ENCODE results near the gene RAD23A.
A peak's percentile ranks its signal among the peaks of the same experiment; 100 is the strongest.
"Not testable (repeated sequence)": the region's sequence is repeated elsewhere in the genome, so short reads cannot be mapped to it uniquely, and the experiment has no call there.

Gene RAD23A

DNA sequence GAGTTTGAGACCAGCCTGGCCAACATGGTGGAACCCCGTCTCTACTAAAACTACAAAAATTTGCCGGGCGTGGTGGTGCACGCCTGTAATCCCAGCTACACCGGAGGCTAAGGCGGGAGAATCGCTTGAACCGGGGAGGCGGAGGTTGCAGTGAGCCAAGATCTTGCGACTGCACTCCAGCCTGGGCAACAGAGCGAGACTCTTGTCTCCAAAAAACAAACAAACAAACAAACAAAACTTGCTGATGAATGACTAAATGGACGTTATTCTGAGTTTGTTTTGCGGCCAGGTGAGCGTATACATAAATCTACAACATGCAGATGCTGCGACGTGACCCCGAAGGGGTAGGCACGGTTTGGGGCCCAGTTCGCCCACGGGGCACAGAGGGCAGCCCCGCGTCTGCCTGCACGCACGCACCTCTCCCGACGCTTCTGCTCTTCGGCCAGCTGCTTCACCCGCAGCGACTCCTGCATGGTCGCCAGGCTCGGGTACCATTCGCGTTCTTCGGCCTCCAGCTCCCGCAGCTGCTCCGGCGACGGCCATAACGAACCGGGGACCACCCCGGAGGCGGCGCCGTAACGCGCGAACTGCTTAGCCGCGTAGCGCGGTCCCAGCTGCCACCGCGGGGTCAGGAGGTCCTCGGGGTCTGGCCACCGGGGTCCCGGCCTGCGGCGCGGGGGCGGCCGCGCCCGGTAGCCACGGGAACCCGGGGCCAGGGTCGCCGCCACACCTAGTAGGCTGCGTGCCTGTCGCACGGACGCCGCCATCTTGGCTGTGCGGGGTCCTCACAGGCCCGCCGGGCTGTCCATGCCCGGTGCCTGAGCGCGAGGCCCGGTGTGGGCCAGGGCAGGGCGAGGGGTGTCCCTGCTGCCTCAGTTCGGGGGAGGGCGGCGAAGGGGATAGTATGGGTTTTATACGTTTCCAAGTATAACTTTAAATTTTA lies 11.1 kb downstream of the RAD23A start, which contains the start of gene GADD45GIP1:
TSS of gene GADD45GIP1 (minus strand) at position 778 of the 943 bp plus-strand sequence. CDS start at position 767, 11 bp downstream.
- H3K27ac Mint-ChIP-seq = peak within 1 kb of the TSS; percentile 96
- H3K4me3 Mint-ChIP-seq = peak within 1 kb of the TSS; percentile 89
- peaks cover 29% of the 10 kb centered on the region for H3K4me1 Mint-ChIP-seq (ENCODE audit: low read depth)
- H3K9me3 Mint-ChIP-seq = no peaks in the 10 kb centered on the region
- H3K27me3 Mint-ChIP-seq = no peaks in the 10 kb centered on the region
- peaks cover 29% of the 10 kb centered on the region for H3K36me3 Mint-ChIP-seq (ENCODE audit: low read depth)

DNA sequence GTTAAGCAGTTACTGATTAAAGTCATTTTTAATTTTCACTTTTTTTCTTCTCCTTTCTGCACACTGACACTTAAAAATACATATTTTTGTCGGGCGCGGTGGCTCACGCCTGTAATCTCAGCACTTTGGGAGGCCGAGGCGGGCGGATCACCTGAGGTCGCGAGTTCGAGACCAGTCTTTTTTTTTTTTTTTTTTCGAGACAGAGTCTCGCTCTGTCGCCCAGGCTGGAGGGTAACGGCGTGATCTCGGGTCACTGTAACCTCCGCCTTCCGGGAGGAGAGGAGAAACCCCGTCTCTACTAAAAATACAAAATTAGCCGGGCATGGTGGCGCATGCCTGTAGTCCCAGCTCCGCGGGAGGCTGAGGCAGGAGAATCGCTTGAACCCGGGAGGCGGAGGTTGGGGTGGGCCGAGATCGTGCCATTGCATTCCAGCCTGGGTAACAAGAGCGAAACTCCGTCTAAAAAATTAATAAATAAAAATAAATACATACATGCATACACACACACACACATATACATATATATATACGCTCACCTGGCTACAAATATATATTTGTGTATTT lies 11.8 kb downstream of the RAD23A start:
- Mint-ChIP-seq H3K27ac (peak overlapping the region; percentile 96), H3K4me3 (peak overlapping the region; percentile 89), H3K36me3 (ENCODE audit: low read depth) (peaks cover 24% of the 10 kb centered on the region), H3K4me1 (ENCODE audit: low read depth) (peaks cover 29% of the 10 kb centered on the region)
- not testable (repeated sequence) for H3K27me3 Mint-ChIP-seq, H3K9me3 Mint-ChIP-seq

DNA sequence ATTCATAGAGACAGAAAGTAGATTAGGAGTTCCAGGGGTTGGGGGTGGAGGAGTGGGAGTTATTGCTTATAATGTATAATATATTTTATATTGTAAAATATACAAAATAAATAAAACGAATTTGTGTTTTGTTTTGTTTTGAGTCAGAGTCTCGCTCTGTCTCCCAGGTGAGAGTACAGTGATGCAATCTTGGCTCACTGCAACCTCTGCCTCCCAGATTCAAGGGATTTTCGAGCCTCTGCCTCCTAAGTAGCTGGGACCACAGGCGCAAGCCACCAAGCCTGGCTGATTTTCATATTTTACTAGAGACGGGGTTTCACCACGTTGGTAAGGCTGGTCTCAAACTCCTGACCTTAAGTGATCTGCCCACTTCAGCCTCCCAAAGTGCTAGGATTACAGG lies 13.8 kb downstream of the RAD23A start:
- Mint-ChIP-seq H3K4me1 (ENCODE audit: low read depth) (peaks cover 20% of the 10 kb centered on the region), H3K36me3 (ENCODE audit: low read depth) (peaks cover 15% of the 10 kb centered on the region), H3K4me3 (no peak overlapping the region), H3K27ac (no peak overlapping the region), H3K27me3 (no peaks in the 10 kb centered on the region), H3K9me3 (no peaks in the 10 kb centered on the region)

DNA sequence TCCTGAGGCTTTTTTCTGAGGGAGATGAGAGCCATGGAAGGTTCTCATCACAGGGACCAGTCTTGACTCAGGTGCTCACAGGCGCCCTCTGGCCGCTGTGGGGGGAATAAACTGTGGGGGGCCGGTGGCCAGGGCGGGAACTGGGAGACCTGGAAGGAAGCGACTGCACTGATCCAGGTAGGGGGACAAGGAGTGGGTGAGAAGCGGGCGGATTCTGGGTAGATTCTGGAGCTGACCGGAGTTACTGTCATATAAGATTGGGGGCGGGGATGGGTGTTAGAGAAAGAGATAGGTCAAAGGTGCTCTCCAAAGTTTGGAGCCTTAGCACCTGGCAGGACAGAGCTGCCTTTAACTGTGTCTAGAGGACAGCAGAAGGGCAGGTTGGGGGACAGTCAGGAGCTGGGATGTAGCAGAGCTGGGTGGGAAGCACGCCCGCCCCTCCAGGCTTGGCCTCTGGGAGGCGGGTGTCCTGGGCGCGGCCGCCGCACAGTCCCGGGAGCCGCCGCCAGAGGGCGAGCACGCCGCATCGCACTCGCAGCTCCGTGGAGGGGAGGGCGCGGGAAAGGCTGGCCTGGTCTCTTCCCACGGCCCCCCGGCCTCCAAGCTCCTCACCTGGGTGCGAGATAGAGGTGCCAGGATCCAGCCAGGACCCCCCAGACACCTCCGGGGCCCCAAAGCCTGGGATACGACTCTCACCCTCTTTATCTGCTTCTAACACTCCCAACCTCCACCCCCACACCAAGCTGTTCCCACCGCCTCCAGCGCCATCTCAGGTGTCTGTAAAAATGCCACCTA lies 19.6 kb downstream of the RAD23A start:
- Mint-ChIP-seq H3K27ac (peak overlapping the region; percentile 76), H3K36me3 (ENCODE audit: low read depth) (no peaks in the 10 kb centered on the region), H3K9me3 (no peaks in the 10 kb centered on the region), H3K4me3 (peak overlapping the region; percentile 80), H3K4me1 (ENCODE audit: low read depth) (peaks cover 15% of the 10 kb centered on the region), H3K27me3 (no peaks in the 10 kb centered on the region)

DNA sequence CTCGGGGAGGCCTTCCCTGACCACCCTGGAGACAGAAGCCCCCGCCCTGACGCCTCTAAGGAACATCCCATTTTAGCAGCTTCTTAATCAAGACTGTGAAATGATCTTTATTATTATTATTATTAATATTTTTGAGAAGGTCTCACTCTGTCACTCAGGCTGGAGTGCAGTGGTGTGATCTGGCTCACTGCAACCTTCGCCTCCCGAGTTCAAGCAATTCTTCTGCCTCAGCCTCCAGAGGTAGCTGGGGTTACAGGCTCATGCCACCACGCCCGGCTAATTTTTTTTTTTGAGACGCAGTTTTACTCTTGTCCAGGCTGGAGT lies 20.1 kb downstream of the RAD23A start:
- Mint-ChIP-seq H3K4me1 (ENCODE audit: low read depth) (peaks cover 20% of the 10 kb centered on the region), H3K27ac (no peak overlapping the region), H3K36me3 (ENCODE audit: low read depth) (no peaks in the 10 kb centered on the region), H3K27me3 (no peaks in the 10 kb centered on the region), H3K9me3 (no peaks in the 10 kb centered on the region), H3K4me3 (peak overlapping the region; percentile 23)

DNA sequence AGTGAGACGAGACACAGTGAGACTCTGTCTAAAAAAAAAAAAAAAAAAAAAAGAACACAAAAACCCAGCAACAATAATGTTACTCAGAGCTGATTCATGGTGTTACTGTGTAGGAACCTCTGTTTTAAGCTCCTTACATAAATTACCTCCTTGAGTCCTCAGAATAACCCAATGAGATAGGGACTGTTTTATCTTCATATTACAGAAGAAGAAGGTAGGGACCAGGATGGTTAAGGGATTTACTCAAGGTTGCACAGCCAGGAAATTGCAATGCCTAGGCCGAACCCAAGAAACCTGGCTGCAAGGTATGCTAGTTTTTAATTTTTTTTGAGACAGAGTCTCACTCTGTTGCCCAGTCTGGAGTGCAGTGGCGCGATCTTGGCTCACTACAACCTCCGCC lies 22.2 kb downstream of the RAD23A start:
- no peaks in the 10 kb centered on the region for H3K9me3 Mint-ChIP-seq
- peaks cover 20% of the 10 kb centered on the region for H3K4me1 Mint-ChIP-seq (ENCODE audit: low read depth)
- no peaks in the 10 kb centered on the region for H3K27me3 Mint-ChIP-seq

DNA sequence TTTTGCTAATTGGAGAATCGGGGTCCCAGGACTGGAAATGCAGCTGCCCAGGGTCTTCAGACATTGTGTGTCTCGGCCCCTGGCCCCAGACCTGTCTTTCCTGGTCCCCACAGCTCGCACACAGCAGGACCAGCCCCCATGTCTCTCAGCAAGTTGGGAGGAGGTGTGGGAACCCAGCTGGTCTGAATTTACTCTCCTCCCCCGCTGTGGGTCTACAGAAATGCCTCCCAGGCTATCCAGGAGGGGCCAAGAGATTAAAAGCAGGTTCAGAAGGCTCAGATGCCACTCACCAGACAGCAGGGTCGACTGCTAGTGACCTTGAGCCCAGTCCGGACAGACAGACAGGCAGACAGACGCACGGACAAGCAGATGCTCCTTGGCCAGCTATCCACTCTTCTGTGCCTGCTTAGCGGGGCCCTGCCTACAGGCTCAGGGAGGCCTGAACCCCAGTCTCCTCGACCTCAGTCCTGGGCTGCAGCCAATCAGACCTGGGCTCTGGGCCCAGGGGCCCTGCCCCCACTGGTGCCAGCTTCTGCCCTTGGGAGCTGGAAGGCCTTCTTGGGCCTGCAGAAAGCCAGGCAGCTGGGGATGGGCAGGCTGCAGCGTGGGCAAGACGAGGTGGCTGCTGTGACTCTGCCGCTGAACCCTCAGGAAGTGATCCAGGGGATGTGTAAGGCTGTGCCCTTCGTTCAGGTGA lies 23.8 kb downstream of the RAD23A start, which contains the start of gene DAND5:
TSS of gene DAND5 (plus strand) at position 285 of the 697 bp plus-strand sequence. CDS start at position 370, 85 bp downstream.
- peaks cover 20% of the 10 kb centered on the region for H3K4me1 Mint-ChIP-seq (ENCODE audit: low read depth)
- no peak within 1 kb of the TSS for H3K27ac Mint-ChIP-seq
- no peak within 1 kb of the TSS for H3K4me3 Mint-ChIP-seq
- H3K27me3 Mint-ChIP-seq = no peaks in the 10 kb centered on the region
- no peaks in the 10 kb centered on the region for H3K9me3 Mint-ChIP-seq
- no peaks in the 10 kb centered on the region for H3K36me3 Mint-ChIP-seq (ENCODE audit: low read depth)

More for the DNA sequence above, 22.2 kb downstream of the RAD23A start:
- Mint-ChIP-seq H3K36me3 (ENCODE audit: low read depth) (no peaks in the 10 kb centered on the region), H3K4me3 (no peak overlapping the region), H3K27ac (no peak overlapping the region)

DNA sequence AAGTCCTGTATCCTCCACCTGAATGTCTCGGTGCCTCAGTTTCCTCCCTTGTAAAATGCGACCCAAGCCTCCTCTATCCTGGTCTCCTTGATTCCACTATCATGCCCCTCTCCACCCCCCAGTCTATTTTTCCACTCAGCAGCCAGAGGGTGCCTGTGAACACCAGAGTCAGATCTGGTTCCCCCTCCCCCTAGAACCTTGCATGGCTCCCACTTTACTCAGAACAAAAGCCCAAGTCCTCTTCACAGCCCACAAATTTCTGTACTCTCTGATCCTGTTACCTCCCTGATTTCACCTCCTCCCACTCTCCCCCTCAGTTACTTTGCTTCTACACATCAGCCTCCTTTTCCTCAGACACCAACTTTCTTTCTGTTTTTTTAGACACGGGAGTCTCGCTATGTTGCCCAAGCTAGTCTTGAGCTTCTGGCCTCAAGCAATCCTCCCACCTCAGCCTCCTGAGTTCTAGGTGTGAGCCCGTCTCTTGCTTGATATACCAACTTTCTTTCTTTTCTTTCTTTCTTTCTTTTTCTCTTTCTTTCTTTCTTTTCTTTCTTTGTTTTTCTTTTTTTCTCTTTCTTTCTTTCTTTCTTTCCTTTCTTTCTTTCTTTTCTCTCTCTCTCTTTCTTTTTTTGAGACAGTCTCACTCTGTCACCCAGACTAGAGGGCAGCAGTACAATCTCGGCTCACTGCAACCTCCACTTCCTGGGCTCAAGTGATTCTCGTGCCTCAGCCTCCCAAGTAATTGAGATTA lies 24.6 kb downstream of the RAD23A start:
- H3K4me3 Mint-ChIP-seq = no peak overlapping the region
- peaks cover 14% of the 10 kb centered on the region for H3K4me1 Mint-ChIP-seq (ENCODE audit: low read depth)
- no peaks in the 10 kb centered on the region for H3K27me3 Mint-ChIP-seq
- H3K9me3 Mint-ChIP-seq = no peaks in the 10 kb centered on the region
- no peaks in the 10 kb centered on the region for H3K36me3 Mint-ChIP-seq (ENCODE audit: low read depth)
- no peak overlapping the region for H3K27ac Mint-ChIP-seq

DNA sequence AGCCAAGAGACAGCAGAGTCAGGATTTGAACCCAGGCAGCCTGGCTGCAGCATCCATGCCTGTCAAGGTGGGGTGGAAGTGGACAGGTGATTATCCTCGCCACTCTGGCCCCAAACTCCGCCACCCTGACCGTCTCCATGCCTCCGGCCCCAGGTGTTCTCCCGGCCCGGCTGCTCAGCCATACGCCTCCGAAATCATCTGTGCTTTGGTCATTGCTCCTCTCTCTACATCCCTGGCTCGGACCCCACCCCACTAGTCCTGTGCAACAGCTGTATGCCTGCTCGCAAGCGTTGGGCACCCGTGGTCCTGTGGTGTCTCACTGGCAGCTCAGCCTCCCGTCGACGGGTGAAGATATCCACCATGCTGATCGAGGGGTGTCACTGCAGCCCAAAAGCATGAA lies 27.6 kb downstream of the RAD23A start:
- H3K27ac Mint-ChIP-seq = no peak overlapping the region
- peaks cover 10% of the 10 kb centered on the region for H3K4me1 Mint-ChIP-seq (ENCODE audit: low read depth)
- peaks cover 10% of the 10 kb centered on the region for H3K27me3 Mint-ChIP-seq
- no peaks in the 10 kb centered on the region for H3K36me3 Mint-ChIP-seq (ENCODE audit: low read depth)
- no peaks in the 10 kb centered on the region for H3K9me3 Mint-ChIP-seq
- H3K4me3 Mint-ChIP-seq = no peak overlapping the region

DNA sequence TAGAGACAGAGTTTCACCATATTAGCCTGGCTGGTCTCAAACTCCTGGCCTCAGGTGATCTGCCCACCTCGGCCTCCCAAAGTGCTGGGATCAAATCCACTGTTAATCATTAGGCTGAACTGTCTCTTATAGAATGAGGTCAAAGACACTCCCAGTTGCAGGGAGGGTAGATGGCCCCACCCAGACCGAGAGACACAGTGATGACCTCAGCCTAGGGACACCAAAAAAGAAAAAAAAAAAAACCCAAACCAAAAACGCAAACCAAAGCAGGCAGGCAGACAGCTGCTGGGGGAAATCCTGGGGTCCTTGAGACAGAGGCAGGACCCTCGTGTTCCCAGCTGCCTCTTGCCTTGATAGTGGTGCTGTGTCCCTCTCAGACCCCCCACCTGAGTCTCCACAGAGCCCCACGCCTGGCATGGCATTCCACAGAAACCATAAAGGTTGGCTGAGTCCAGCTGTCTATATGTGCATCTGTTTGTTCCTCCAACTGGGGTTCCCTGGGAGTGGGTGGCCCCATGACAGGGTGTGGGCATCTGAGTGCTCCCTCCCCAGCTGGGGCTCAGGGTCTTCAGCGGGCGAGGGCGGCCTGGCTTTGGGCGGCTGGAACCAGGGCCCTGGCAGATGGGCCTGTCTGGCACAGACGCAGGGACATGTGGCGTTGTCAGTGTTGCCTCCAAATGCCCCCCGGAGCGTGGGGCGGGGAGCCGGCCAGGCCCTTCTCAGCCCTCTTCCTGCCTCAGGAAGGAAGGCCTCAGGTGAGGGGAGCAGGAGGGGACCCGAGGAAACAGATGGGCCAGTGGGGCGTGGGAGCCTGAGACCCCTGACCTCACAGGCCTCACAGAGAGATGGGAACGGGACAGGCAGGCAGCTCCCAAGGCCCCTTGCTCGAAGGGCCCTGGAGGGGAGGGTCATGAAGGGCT lies 28.9 kb downstream of the RAD23A start:
- H3K4me3 Mint-ChIP-seq = no peak overlapping the region
- H3K27me3 Mint-ChIP-seq = peaks cover 10% of the 10 kb centered on the region
- peaks cover 10% of the 10 kb centered on the region for H3K4me1 Mint-ChIP-seq (ENCODE audit: low read depth)
- H3K36me3 Mint-ChIP-seq (ENCODE audit: low read depth) = no peaks in the 10 kb centered on the region
- H3K27ac Mint-ChIP-seq = no peak overlapping the region
- no peaks in the 10 kb centered on the region for H3K9me3 Mint-ChIP-seq

DNA sequence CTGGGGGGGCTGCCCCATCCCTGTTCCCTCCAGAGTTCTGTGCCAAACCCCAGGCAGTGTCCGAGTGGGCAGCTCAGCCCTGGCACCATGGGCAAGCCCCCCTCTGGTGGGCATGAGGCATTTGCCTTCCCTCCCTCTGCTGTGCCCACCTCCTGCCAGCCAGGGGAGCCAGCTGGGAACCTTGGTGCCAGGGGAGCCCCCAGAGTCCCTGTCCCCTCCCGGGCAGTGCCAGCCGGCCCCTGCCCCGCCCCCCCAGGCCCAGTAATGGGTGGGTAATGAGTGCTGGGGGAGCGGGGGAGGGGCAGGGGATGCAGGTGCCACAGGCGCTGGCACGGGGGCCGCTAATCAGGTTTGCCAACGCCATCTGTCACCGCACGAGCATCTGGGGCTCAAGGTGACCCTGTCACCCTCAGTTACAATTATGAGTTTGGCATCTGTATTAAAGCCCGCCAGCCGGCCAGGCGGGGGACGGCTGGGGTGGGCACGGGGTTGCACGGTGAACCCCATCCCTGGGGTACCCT lies 29.6 kb downstream of the RAD23A start:
- no peaks in the 10 kb centered on the region for H3K9me3 Mint-ChIP-seq
- H3K4me3 Mint-ChIP-seq = no peak overlapping the region
- no peak overlapping the region for H3K27ac Mint-ChIP-seq
- peaks cover 10% of the 10 kb centered on the region for H3K27me3 Mint-ChIP-seq
- no peaks in the 10 kb centered on the region for H3K36me3 Mint-ChIP-seq (ENCODE audit: low read depth)
- peaks cover 5% of the 10 kb centered on the region for H3K4me1 Mint-ChIP-seq (ENCODE audit: low read depth)

DNA sequence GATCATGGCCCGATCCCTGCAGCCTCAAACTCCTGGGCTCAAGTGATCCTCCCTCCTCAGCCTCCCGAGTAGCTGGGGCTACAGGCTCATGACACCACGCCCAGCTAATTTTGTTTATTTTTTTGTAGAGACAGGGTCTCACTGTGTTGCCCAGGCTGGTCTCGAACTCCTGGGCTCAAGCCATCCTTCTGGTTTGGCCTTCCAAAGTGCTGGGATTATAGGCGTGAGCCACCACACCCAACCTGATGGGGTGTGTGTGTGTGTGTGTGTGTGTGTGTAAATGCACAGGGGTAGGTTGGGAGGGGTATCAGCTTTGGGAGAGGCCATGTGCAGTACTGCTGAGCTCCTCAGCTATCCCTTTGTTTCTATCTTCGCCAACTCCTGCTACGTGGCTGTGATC lies 30.4 kb downstream of the RAD23A start:
- not testable (repeated sequence) for H3K27ac Mint-ChIP-seq; H3K27me3 Mint-ChIP-seq; H3K36me3 Mint-ChIP-seq (ENCODE audit: low read depth); H3K4me3 Mint-ChIP-seq; H3K4me1 Mint-ChIP-seq (ENCODE audit: low read depth); H3K9me3 Mint-ChIP-seq

DNA sequence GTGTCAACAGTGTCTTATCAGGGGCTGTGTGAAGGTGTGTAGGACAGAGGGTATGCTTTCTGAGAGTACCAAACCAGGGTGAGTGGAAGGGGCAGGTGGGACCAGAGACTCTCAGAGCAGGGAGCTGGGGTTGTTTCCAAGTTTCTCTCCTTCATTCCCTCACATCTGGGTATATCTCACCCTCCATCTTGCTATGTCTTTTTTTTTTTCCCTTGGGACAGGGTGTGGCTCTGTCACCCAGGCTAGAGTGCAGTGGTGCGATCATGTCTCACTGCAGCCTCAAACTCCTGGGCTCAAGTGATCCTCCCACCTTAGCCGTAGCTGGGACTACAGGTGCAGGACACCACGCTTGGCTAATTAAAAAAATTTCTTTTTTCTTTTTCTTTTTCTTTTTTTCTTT lies 34.3 kb downstream of the RAD23A start:
- Mint-ChIP-seq H3K4me1 (ENCODE audit: low read depth) (no peaks in the 10 kb centered on the region), H3K27me3 (peaks cover 10% of the 10 kb centered on the region), H3K4me3 (no peak overlapping the region), H3K9me3 (no peaks in the 10 kb centered on the region), H3K36me3 (ENCODE audit: low read depth) (no peaks in the 10 kb centered on the region), H3K27ac (no peak overlapping the region)
